BE2C (cell line): ENCODE data around the gene GTF2I.
A peak's percentile ranks its signal among the peaks of the same experiment; 100 is the strongest.
"Not testable (repeated sequence)": the region's sequence is repeated elsewhere in the genome, so short reads cannot be mapped to it uniquely, and the experiment has no call there.

Experiments
- DNase-seq: peaks from one replicate; pipeline ENCODE4 v3.0.0-alpha.2; 2020
- H3K27me3 ChIP-seq: fragments of 250-450 bp; sonication (Bioruptor Pico); 2 replicates; pipeline ENCODE4 v1.5.1; 2020; ENCODE audit warnings: mild to moderate bottlenecking
- H3K36me3 ChIP-seq: fragments of 250-450 bp; sonication (Bioruptor Pico); 2 replicates; pipeline ENCODE4 v1.5.1; 2020; ENCODE audit warnings: mild to moderate bottlenecking
- H3K4me1 ChIP-seq: fragments of 250-450 bp; sonication (Bioruptor Pico); 2 replicates; pipeline ENCODE4 v1.5.1; 2020
- H3K4me3 ChIP-seq: 2 replicates; pipeline ENCODE4 v1.5.1; 2011; ENCODE audit warnings: low read depth, low read length
- H3K9me3 ChIP-seq: fragments of 250-450 bp; sonication (Bioruptor Pico); 2 replicates; pipeline ENCODE4 v1.5.1; 2020
- CTCF ChIP-seq: IDR thresholded peaks from 2 replicates; pipeline ENCODE4 v1.5.1; 2012; ENCODE audit warnings: mild to moderate bottlenecking, low read depth, low read length

GTF2I gene

DNA sequence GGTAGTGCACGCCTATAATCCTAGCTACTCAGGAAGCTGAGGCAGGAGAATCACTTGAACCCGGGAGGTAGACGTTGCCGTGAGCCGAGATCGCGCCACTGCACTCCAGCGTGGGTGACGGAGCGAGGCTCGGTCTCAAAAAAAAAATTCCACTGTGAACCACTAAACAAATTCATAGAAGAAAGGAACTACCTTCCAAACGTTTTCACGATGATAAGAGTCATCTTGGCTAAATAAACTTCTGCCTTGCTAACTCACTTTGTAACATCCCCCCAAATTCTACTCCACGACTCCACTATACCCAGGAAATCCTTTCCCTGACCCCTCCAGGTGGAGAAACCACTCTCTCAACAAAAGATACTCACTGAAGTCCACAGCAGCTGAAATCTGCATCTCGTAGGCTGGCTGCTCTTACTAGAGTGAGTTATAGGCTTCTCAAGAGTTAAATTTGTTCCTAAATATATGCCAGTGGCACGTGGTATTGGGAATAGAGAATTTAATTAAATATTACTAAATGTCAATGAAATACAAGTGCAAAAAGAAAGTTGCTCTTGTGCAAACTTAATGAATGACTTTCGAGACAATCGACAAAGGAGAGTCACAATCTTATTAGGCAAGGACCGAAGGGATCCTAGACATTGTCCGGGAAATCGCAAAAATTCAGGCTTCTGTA is 1.6 kb upstream of the GTF2I start:
- Histone ChIP-seq H3K9me3 (no peaks in the 10 kb centered on the region), H3K4me3 (peak overlapping the region; percentile 68), H3K36me3 (peaks cover 23% of the 10 kb centered on the region), H3K4me1 (peaks cover 6% of the 10 kb centered on the region), H3K27me3 (no peaks in the 10 kb centered on the region)
- no peak for DNase-seq
- no peak for TF ChIP-seq CTCF

DNA sequence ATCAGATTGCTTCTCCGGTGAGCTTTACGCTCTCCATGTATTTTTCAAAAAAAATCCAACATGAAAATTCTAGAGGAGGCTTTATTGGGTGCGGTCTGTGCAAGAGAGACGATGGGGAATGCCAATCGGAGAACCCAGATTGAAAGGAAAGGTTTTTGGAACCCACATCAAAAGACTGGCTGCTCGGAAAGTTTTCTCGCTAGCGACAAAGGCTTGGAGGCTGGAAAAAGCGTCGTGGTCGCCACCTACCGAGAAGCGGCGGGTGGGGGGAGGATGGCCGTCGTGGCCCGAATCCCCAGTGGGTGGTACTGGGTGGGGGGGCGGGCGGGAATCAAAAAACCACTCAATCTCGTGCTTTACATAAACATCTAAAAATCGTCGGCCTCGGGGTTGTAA is 1.1 kb upstream of the GTF2I start:
- DNase-seq: peak; percentile 75

DNA sequence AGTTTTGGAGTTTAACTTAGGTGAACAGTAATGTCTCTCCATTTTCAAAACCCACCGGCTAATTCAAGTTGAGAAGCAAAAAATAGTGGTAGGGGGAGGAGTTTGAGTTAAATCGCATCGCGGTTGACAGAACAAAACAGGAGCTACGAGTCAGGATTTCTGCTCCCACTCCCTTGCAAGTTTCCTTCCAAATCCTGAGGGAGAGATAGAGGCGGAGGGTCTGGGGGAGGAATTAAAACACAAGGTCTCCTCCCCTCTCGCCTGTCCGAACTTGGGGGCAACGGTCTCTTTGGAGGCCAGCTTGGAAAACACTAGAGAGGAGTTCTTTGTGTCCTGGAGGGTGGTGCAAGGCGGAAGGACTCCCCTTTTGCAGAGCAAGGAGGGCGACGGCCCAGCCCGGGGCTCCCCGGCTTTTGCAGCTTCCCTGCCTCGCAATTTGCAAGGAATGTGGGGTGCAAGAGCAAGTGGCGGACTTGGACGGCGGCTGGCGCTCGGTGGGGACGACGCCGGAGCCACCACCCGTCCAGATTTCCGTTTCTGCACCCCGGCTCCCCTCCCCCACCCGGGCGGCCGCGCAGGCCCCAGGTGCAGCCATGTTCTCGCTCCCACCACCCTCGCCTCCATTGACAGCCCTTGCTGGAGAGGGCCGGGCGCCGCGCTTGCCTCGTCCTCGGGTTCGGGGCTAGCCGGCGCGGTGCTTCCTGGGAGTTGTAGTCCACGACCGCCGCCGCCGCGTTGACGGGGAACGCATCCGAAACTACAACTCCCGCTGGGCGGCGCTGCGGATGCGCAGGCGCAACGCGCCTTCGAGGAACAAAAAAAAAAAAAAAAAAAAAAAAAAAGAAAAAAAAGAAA is 454 bp upstream of the GTF2I start:
- Histone ChIP-seq H3K4me3 (peak overlapping the region; percentile 68), H3K4me1 (peaks cover 6% of the 10 kb centered on the region), H3K36me3 (peaks cover 27% of the 10 kb centered on the region), H3K27me3 (no peaks in the 10 kb centered on the region), H3K9me3 (no peaks in the 10 kb centered on the region)
- DNase-seq: peak; percentile 100
- peak; percentile 20; the same call in 1 of the 2 replicates for TF ChIP-seq CTCF

More for the DNA sequence above, 1.1 kb upstream of the GTF2I start:
- TF ChIP-seq CTCF: 0 out of 2 replicates have a peak, but pooled peaks have one; percentile 22
- peaks cover 6% of the 10 kb centered on the region for H3K4me1 ChIP-seq
- no peaks in the 10 kb centered on the region for H3K9me3 ChIP-seq
- peaks cover 27% of the 10 kb centered on the region for H3K36me3 ChIP-seq
- peak overlapping the region; percentile 68 for H3K4me3 ChIP-seq
- H3K27me3 ChIP-seq: no peaks in the 10 kb centered on the region

DNA sequence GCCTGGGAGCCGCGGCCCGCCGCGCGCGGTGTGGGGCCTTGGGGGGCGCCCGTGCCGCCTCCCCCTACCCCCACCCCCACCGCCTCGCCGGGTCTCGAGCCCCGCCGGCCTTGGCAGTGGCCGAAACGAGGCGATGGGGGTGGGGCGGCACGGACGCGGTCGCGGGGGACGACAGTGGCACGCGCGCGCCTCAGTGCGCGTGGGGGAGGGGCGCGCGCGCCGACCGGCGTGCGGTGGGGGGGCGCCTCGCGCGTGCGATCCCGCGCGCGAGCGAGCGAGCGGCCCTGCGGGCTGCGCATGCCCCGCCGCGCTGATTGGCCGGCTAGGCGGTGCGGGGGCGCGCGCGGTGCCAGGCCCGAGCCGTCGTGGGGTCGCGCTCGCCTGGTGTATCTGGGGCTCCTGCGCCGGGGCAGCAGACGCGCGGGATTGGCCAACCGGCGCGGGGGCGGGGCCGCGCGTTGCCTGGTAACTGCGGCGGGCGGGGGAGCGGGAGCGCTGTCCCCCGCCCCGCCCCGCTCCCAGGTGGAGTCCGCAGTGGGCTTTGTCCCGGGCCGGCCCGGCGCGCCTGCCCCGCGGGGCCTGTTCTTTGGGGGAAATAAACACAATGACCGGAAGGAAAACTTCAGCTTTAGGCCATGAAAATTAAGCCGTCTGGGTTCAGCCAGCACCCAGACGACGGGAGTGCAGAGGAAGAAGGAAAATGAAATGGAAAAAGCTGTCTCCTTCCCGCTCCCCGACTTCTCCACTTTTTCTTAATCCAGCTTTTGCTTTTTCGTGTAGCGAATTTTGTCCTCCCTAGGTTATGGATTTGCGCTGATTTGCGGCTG is 873 bp downstream of the GTF2I start:
- Histone ChIP-seq H3K36me3 (peaks cover 27% of the 10 kb centered on the region), H3K27me3 (no peaks in the 10 kb centered on the region), H3K9me3 (no peaks in the 10 kb centered on the region), H3K4me3 (peak overlapping the region; percentile 68), H3K4me1 (peaks cover 6% of the 10 kb centered on the region)
- DNase-seq: peak; percentile 97
- no peak for TF ChIP-seq CTCF

DNA sequence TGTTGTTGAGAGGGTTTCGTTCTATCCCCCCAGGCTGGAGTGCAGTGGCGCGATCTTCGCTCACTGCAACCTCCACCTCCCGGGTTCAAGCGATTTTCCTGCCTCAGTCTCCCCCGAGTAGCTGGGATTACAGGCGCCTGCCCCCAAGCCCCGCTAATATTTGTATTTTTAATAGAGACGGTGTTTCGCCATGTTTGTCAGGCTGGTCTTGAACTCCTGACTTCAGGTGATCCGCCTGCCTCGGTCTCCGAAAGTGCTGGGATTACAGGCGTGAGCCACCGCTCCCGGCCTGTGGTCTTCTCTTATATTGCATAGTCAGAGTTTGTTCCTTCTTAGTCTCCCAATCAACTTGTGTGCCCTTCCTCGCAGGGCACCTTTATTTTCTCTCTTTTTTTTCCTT is 2.7 kb downstream of the GTF2I start:
- H3K9me3 ChIP-seq, H3K4me3 ChIP-seq, H3K27me3 ChIP-seq, H3K4me1 ChIP-seq, DNase-seq: not testable (repeated sequence)
- peaks cover 41% of the 10 kb centered on the region for H3K36me3 ChIP-seq

DNA sequence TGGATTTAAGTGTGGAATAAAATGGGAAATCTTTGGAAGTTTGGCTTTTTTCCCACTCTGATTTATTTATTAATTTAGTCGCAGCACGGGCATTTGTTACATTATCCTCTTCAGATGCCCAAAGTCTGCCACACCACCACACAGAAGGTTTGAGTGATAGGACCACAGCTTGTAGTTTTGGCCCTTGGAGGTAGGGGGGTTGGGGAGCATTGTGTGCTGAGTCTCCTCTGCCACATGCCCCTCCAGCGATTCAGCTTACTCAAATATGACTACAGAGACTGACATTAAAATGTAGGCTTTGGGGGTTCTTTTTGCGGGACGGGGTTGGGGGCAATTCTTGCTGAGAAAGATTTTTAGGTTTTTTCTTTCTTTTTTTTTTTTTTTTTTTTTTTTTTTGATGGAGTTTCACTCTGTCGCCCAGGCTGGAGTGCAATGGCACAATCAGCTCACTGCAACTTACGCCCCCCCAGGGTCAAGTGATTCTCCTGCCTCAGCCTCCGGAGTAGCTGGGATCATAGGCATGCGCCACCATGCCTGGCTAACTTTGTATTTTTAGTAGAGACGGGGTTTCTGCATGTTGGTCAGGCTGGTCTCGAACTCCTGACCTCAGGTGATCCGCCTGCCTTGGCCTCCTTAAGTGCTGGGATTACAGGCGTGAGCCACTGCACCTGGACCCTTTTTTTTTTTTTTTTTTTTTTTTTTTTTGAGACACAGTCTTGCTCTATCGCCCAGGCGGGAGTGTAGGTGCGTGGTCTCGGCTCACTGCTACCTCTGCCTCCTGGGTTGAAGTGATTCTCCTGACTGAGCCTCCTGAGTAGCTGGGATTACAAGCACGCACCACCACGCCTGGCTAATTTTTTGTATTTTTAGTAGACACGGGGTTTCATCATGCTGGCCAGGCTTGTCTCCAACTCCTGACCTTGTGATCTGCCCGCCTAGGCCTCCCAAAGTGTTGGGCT is 4.6 kb downstream of the GTF2I start:
- not testable (repeated sequence) for H3K4me1 ChIP-seq, H3K4me3 ChIP-seq, H3K27me3 ChIP-seq, H3K9me3 ChIP-seq, DNase-seq
- TF ChIP-seq CTCF: peak; percentile 1; the same call in 1 of the 2 replicates
- peaks cover 55% of the 10 kb centered on the region for H3K36me3 ChIP-seq
